Measurements from ENCODE around the gene PROSER3.

Gene PROSER3

DNA sequence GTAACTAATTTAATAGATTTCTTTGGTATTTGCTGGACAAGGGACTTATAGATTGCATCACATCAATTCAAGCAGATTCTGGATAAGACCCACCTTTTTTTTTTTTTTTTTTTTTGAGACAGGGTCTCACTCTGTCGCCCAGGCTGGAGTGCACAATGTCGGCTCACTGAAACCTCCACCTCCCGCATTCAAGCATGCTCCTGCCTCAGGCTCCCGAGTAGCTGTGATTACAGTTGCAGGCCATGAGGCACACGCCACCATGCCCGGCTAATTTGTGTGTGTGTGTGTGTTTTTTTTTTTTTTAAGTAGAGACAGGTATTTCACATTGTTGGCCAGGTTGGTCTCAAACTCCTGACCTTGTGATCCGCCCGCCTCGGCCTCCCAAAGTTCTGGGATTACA, 58.9 kb downstream of the PROSER3 start:
- no peak for DNase-seq (ENCODE audit: low read depth in 3 of 3)

DNA sequence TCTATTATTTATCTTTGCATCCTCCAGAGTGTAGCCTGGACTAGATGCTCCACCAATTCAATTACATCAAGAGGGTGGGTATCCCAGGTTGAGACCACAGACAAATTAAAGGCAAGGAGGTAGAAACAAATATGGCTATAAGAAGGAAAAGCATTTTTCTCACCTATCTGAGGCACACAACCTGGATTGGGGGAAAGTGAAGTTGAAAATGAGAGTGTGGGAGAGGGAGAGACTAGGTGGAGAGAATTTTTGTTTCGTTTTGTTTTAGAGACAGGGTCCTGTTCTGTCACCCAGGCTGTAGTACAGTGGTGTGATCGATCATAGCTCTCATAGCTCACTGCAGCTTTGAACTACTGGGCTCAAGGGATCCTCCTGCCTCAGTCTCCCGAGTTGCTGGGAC, 60.5 kb downstream of the PROSER3 start:
- DNase-seq (ENCODE audit: low read depth in 3 of 3) = no peak
